AG04449 (cell line): ENCODE results near the gene LRRN3.

Source experiments
- CTCF ChIA-PET: fragments of 350-600 bp; formaldehyde crosslinking; extraction: SDS; loops from one replicate; lab custom pipeline; 2021; ENCODE audit warnings: antibody characterized with exemption; lab: Yijun Ruan, JAX
- POLR2A ChIA-PET: fragments of 400-600, 350-600 bp; formaldehyde crosslinking; extraction: SDS; loops from one replicate; lab custom pipeline; 2020; ENCODE audit warnings: antibody characterized with exemption, inconsistent platforms; lab: Yijun Ruan, JAX
- DNase-seq: peaks from one replicate; pipeline ENCODE4 v3.0.0-alpha.2; 2010; ENCODE audit warnings: low read depth, low spot score
- H3K4me3 ChIP-seq: 2 replicates; pipeline ENCODE4 v1.5.1; 2011; ENCODE audit warnings: low read depth, mild to moderate bottlenecking, control low read depth, low read length
- CTCF ChIP-seq: IDR thresholded peaks from one replicate; pipeline ENCODE4 v1.5.1; 2011; ENCODE audit warnings: mild to moderate bottlenecking, moderate library complexity, low read length, control low read depth, inconsistent platforms; ENCODE audit not compliant: insufficient read depth; ENCODE audit errors: missing control alignments

LRRN3 gene

GRCh38 chr7:111146136-111146535 lies 55.2 kb downstream of the LRRN3 start:
- ChIA-PET CTCF (interaction anchor here (0.6 kb wide), 1 partner anchor 49 kb away, joined by 3 read pairs; no protein-coding TSS in a partner anchor), POLR2A (no interaction called here)
- no peak for TF ChIP-seq CTCF
- no peak for DNase-seq
- H3K4me3 ChIP-seq: no peak overlapping the region

DNA sequence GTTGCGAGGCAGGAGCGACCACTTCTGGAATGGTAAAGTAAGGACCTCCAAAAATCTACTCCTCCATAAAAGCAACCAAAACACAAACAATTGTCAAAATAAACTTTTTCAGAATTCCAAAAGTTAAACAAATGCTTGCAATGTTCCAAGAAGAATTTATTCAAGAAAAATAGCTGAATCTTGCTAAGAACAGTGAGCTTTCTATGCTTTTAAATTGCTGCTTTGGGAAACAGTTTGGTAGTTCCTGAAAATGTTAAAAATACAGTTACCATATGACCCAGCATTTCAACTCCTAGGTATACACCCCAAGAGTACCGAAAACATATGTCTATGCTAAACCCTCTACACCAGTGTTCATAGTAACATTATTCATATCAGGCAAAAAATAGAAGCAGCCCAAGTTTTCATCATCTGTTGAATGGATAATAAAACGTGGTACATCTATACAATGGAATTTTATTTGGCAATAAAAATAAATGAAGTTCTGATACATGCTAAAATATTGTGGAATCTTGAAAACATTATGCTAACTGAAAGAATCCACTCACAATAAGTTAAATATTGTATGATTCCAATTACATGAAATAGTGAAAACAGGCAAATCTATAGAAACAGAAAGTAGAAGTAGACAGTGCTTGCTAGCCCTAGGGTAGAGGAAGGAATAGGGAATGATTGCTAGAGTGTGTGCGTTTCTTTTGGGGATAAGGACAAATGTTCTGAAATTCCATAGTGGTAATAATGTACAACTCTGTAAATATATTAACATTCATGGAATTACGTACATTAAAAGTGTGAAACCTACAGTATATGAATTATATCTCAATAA lies 57.0 kb downstream of the LRRN3 start:
- CTCF ChIA-PET: no interaction called here
- POLR2A ChIA-PET: no interaction called here
- H3K4me3 ChIP-seq: no peak overlapping the region
- no peak for TF ChIP-seq CTCF
- no peak for DNase-seq

DNA sequence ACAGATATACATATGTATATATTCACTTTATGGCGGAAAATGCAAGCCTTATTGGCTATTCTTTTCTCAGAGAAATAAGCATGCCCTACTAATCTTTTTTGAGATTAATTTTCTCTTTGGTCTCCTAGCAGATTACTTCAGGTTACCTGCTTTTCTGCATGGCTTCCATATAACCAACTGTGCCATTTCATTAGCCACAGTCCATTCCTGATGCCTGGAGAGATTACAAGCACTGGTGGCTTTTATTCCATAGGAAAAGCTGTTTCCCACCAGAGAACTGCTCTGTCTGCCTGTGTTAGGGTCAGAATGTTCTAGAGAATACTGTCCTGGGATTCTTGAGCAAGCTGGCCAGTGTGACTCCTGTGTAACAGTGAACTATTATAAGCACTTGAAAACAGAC lies 59.8 kb downstream of the LRRN3 start:
- TF ChIP-seq CTCF: no peak
- H3K4me3 ChIP-seq: no peak overlapping the region
- no peak for DNase-seq
- ChIA-PET CTCF (interaction anchor here (1.3 kb wide), 1 partner anchor 55 kb away, joined by 3 read pairs; no protein-coding TSS in a partner anchor), POLR2A (no interaction called here)

DNA sequence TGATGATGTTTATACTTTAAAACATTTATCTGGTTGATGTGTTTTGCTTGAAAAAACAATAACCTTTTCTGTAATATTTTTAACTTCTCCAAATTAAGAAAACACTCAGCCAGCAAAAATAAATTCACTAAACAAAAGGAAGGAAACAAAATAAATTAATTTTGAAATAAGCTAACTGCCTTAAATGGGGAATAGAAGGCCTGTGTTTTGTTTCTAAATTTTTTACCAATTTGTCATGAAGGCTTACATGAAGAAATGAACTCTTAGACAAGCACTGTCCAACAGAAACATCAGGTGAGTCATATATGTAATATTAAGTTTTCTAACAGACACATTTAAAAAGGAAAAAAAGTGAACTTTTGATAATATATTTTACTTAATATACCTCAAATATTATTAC lies 68.5 kb downstream of the LRRN3 start:
- no peak overlapping the region for H3K4me3 ChIP-seq
- CTCF ChIA-PET: no interaction called here
- no peak for DNase-seq
- TF ChIP-seq CTCF: no peak
- POLR2A ChIA-PET: no interaction called here

DNA sequence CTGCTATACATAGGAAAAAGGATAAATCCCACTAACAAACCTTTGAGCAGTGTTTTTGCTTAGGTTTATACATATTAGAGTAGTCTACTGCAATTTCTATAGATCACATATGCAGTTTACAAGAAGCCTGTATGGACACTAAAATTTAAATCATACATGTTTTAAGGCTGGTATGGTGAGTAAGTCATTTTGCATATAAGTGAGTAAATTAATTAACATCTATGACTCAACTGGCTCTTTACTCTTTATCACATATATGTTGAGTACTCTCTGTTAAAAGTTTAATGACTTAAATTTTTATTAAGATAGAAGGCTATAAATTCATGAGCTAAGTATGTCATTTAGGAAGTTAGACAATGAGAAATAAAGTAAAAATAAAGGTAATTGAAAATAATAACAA lies 69.4 kb downstream of the LRRN3 start:
- ChIA-PET POLR2A (no interaction called here), CTCF (no interaction called here)
- DNase-seq: no peak
- no peak overlapping the region for H3K4me3 ChIP-seq
- TF ChIP-seq CTCF: no peak

- ChIA-PET POLR2A (no interaction called here), CTCF (no interaction called here)
- no peak for TF ChIP-seq CTCF
- DNase-seq: no peak
- no peak overlapping the region for H3K4me3 ChIP-seq
These were observed 71.8 kb downstream of the LRRN3 start for GRCh38 chr7:111162692-111163091.
